HPDE6-E6E7 (cell line): ENCODE results near the gene SCMH1.
A peak's percentile ranks its signal among the peaks of the same experiment; 100 is the strongest.

Experiments used
- DNase-seq: peaks from one replicate; pipeline ENCODE4 v3.0.0; 2011; ENCODE audit warnings: missing footprints; ENCODE audit errors: extremely low spot score

The SCMH1 gene

GRCh38 chr1:41025979-41026819, 215.9 kb downstream of the SCMH1 start:
- no peak for DNase-seq

- no peak for DNase-seq
Observed at GRCh38 chr1:41024953-41025352, 217.2 kb downstream of the SCMH1 start.

GRCh38 chr1:41023279-41023990, 218.7 kb downstream of the SCMH1 start:
- no peak for DNase-seq

DNA sequence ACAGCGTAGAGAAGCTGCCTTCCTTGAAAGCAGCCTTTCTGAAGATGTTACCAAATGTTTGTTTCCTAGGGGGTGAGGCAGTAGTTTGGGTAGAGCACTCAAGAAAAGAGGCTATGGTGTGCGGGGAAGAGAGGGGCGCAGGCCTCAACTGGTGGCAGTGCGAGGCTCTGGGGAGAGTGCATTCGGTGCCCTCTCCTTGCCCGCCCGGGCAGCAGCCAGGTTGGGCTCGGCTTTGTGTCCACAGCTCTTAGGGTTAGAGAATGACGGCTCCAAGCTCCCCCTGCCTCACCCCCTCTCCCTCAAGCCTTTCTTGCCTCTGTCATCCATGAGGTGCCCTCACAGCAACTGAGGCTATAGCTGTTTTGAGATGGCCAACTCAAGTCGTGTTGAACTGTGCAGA, 219.7 kb downstream of the SCMH1 start:
- DNase-seq = no peak

GRCh38 chr1:41021526-41022308, 220.4 kb downstream of the SCMH1 start, which contains the start of gene SLFNL1:
TSS of gene SLFNL1 (minus strand) at chr1:41021725. CDS start at chr1:41020660, 1,065 bp downstream.
- no peak for DNase-seq

GRCh38 chr1:41020654-41021053, 221.5 kb downstream of the SCMH1 start:
- DNase-seq = no peak

DNA sequence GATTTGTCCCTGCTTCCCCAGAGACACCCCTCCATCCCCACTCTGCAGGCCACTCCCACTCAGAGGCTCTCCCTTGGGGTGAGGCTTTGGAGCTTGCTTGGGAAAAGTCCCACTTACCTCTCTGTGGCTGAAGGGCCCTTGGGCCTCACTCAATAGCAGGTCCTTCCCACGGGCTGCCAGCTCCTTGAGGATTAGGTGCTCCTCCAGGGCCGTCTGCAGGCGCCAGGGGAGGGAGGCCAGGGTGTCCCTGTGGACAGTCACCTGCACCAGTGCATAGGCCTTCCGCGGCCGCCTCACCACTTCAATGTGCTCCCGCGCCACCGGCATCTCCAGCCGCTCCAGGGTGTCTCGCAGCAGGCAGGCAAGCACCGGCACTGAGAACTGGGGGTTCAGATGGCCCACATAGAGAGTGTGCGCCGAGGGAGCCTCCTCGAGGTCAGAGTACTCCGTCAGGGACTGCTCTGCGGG, 222.0 kb downstream of the SCMH1 start:
- no peak for DNase-seq

DNA sequence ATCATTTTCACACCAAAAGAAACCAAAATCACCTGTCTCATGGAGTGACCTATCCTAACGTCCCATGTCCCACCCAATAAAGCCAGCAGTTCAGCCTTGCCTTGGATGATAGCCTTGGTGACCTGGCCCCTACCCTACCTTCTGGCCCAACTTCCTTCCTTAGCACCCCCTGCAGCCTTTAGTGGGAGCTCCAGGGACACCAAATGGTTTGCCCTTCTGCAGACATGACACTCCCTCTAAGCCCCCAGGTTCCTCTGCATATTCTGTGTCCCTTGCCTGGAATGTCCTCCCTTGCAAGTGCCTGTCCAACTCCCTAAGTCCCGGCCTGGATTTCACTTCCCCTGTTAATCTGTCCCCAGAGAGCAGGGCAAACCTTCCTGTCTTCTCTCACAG, 222.8 kb downstream of the SCMH1 start:
- no peak for DNase-seq

- no peak for DNase-seq
Observed at GRCh38 chr1:41018018-41018410, 224.1 kb downstream of the SCMH1 start.

- no peak for DNase-seq
Observed at GRCh38 chr1:41017141-41018017, 224.7 kb downstream of the SCMH1 start.

DNA sequence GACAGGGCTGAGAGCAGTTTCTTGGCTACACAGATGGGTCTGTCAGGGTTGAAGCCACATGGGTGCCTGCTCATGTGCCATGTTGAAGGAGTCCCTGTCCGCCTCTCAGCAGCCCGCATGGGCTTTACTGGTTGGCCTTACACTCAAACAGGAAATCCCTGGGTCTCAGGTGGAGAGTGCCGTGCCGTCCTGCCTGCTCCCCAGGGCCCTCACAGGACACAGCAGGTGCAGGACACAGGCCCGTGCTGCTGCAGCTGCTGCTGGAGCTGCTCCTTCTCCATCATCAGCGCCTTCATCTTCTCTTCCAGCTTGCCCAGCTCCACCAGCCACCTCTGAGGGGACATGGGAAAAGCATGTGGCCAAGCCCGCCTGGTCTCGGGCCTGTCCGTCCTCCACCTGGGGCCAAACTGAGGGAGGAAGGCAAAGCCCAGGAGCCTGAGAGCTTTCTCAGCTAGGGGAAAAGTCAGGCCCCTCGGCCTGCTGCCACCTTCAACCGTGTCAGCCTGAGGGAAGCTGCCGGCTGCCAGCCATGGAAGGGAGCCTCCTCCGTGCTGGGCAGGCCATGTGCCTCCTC, 226.1 kb downstream of the SCMH1 start:
- DNase-seq = no peak

GRCh38 chr1:41015281-41015896, 226.7 kb downstream of the SCMH1 start:
- DNase-seq = no peak

GRCh38 chr1:41014871-41015270, 227.2 kb downstream of the SCMH1 start:
- DNase-seq = no peak

DNA sequence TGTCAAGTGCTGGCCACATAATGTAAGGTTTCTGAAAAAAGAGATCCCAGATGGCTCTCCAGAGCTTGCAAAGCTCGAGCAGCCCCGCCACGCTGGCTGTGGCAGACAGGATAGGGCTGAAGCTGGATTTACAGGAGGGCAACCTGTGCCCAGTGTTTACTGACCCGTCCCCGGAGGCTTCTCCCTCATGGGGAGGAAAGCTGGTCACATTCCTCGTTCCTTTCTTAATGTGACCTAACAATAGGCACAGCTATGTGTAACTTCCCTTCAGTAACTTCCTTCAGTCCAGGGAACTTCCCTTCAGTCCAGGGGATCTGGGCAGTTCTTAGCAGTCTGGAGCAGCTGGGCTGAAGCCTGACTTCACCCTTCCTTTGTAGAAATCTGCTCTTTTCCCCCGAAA, 228.3 kb downstream of the SCMH1 start:
- no peak for DNase-seq

DNA sequence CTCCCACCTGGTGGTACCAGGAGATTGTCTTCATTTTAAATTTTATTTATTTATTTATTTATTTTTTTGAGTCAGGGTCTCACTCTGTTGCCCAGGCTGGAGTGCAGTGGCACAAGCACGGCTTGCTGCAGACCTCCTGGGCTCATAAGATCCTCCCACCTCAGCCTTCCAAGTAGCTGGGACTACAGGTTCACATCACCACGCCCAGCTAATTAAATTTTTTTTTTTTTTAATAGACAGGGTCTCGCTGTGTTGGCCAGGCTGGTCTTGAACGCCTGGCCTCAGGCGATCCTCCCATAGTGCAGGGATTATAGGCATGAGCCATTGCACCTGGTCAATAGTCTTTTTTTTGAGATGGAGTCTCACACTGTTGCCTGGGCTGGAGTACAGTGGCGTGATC, 229.1 kb downstream of the SCMH1 start:
- DNase-seq = no peak

DNA sequence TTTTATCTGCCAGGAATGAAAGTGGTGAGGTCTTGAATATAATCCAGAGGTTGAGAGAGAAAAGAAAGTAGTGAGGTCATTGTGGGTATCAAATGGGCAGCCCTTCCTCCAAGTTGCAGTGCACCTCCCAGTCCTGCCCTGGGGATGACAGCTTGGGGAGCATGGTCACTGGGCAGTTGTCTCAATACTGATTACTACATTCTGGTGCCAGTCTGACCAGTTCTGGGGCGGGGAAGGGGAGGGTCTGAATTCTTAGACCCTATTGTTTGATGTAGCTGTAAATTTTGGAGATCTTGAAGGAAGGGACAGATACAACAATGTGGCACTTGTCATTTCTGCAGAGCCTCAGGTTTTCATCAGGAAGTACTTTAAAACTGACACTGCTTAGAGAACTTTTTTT, 231.8 kb downstream of the SCMH1 start:
- no peak for DNase-seq

GRCh38 chr1:41009466-41009865, 232.6 kb downstream of the SCMH1 start:
- DNase-seq = no peak

DNA sequence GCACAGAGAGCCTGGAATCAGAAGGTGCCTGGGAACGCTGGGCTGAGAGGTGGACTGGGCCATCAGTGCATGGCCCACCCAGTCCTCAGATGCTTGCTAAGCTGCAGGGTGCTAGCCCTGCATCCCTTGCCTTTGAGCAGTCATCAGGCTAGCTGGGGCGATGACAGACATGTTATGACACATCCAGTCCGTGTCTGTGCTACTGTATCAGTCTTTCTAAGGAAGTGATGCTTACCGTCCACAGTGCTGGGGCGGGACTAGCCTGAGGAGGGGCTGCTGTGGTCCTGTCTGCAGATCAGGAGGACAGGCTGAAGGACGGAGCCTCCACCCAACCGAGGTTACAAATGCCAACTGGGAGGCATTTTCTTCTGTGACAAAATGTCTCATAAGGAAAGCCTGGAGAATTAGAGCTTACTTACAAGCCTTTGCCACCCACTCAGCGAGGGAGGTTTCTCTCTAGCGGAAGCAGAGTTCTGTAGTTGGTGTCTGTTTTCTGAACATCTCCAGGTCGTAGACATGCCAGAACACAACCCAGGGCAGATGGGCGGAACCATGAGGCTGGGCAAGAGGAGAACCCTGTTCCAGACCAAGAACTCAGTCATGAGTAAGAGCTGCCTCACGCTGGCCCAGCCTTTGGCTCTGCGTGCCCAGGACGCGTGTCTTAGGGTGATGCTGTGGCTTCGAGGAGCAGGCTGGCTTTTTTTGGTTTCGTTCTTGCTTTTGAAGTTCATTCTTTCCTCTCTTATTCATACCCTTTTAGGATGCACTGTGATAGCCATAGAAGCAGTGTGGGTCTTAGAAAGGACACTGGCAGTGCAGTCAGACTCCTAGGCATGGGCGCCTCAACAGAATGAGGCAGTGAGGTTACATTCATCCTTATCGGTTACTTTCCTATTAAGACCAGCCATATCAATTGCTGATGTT, 234.9 kb downstream of the SCMH1 start:
- DNase-seq = peak; percentile 96

DNA sequence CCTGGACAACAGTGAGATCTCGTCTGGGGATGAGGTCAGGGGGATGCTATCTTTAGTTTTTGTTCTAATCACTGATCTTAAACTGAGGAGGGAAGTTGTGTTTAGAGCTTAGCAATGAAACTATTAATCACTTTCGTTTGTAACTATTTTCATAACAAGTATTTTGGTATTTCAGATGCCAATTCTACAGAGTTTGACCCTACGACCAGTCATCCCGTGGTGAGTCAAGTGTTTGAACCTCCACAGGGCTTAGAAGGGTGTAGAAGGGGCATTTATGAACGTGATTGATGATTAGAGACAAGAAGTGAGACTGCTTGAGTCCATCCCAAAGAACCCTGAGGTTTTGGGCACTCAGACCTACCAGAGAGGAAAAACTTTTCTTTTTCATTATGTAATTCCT, 236.2 kb downstream of the SCMH1 start:
- no peak for DNase-seq
